Stimulated activated CD4-positive, alpha-beta T cell treated with anti-CD3 and anti-CD28 coated beads, Interleukin-15, amount 100 ng/mL, for 1 hour (primary cell): Measurements from ENCODE around the gene ELANE.

Source experiments
- DNase-seq, 2 donors: peaks; one replicate each; pipeline ENCODE4 v3.0.0-alpha.2; 2020; ENCODE audit warnings: low read depth in 1 of 2, low spot score in 1 of 2

ELANE gene

DNA sequence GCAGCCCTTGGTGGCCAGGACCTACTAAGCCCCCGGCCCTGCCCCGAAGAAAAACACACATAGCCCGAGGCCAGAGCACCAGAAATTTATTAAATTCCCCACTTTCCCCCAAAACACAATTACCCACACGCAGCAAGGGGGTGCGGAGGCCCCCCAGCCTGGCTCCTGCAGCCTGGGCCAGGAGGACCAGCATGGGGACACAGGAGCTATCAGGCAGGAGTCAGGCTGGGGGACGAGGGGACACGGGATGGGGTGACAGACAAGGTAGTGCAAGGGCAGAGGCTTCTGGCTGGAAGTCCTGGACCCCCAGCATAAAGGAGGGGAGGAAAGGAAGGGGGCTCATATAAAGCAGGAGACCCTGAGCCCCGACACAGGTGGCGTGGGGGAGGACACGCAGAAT lies 44.3 kb downstream of the ELANE start:
- no peak for DNase-seq

DNA sequence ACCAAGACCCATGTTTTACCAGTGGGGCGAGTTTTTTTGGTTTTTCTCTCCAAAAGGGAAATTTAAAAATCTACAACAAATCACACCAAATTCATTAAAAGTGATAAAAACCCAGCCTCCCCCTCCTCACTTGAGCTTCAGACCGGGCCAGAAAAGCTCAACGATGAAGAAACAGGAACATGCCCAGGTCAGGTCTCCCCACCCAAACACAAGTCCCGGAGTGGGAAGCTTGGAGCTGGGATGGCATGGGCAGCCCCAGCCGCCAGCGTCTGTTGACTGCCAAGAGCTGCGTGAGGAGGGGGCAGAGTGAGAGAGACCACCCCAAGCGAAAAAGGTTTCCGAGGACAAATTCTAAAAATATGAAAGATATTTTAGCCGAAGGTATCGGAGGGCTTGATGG lies 44.9 kb downstream of the ELANE start:
- DNase-seq, result no peak

DNA sequence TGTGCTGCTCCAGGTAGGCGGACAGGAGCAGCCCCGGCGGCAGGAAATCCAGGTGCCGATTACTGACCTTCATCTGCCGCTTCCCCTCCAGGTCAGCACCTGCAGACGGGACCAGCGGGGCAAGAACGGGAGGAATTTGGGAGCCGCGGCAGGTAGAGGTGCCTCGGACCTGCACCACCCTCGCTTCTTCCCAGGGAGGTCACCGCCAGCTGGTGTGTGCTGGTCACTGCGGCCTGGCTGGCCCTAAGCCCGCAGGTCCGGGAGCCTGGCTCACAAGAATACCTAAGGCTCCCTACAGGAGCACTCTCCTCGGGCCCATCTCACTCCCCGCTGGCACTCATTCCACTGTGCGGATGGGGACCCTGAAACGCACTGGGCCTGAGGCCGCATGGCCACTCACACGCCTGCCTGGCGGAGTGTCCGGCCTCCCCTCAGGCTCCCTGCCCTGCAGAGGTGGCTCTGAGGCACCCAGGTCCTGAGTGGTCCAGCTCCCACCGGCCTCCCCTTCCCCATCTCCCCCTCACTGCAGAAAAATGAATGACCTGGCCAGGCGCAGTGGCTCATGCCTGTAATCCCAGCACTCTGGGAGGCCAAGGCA lies 45.4 kb downstream of the ELANE start:
- DNase-seq, result no peak

DNA sequence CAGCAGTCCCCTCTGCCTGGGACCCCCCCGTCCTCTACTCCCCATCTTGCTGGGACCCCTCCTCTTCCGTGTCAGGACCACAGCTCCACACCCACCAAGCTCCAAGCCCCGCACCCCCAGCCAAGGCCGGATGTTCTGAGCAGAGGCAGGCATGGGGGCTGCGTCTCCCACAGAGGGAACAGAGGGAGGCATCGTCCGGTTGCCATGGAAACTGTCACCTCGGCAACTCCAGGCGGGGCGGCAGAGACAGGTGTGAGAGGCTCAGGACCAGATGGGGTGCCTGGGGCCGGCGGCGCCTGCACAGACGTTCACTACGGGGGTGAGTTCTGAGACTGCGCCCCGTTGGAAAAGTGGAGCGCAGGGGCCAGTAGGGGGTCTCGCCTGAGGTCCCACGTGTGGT lies 46.6 kb downstream of the ELANE start:
- no peak for DNase-seq

DNA sequence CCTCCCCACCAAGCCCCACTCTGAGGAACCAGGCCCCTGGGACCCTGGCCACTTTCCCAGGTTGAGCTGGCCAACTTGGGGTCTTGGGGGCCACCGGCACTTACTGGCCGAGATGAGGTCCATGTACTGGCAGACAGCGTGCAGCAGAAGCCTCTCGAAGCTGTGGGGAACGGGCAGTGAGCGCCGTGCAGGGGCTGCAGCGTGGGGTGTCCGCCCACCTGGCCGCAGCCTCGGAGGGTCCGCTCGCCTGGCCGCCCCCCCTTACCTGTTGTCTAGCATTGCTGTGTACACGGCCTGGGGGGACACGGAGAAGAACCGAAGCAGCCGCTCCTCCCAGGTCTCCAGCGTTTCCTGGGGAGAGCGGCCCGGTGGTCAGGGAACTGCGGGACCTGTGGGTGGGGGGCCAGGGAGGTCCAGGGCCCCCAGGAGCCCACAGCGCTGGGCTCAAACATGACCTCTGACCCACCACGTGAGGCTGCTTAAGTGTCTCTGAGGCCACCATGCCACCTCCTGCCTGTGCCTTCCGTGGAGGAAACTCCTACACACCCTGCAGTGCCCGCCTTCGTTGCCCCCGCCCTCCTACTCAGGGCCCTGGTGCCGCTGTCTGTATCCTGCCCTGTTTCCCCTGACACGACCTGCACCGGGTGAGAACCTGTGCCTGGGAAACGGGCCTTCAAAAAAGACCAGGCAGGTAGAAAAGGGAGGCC lies 47.4 kb downstream of the ELANE start:
- DNase-seq, result no peak

DNA sequence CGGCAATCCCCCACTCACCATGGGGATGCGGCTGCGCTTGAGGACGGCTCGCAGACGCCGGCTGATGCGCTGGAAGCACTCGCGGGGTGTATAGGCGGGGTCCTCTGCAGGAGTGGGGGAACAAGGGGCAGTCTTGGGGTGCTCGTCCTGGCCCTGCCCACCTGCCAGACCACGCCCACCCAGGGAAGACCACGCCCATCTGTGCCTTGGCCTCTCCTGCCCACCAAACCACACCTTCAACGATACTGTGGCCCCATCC lies 47.9 kb downstream of the ELANE start:
- DNase-seq, result no peak

DNA sequence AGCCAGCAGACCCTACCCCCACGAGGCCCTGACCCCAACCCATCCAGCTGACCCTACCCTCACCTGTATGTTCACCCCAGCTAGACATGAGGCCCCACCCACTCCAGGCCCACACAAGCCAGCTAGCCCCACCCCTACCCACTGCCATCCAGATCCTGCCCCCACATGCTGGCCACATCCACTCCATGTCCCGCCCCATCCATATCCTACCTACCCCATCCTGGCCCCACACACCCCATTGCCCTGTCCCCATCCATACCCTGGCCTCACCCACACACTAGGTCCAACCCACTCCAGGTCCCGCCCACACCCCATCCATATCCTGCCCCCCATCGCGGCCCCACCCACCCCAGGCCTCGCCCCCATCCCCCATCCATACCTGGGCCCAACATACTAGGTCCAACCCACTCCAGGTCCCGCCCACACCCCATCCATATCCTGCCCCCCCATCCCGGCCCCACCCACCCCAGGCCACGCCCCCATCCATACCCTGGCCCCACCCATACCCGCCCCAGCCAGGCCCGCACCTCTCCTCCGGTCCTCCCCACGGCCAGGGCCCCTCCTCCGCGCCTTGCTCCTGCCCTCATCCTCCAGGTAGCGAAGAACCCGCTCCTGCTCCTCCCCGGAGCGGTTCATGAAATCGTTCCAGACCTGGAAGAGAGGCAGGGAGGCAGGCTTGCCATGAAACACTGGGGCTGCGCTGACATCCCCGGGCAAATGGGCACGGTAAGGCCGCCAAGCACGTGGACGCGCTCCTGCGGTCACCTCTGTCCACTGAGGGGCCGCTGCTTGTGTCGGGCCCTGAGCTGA lies 48.4 kb downstream of the ELANE start:
- DNase-seq, result no peak

DNA sequence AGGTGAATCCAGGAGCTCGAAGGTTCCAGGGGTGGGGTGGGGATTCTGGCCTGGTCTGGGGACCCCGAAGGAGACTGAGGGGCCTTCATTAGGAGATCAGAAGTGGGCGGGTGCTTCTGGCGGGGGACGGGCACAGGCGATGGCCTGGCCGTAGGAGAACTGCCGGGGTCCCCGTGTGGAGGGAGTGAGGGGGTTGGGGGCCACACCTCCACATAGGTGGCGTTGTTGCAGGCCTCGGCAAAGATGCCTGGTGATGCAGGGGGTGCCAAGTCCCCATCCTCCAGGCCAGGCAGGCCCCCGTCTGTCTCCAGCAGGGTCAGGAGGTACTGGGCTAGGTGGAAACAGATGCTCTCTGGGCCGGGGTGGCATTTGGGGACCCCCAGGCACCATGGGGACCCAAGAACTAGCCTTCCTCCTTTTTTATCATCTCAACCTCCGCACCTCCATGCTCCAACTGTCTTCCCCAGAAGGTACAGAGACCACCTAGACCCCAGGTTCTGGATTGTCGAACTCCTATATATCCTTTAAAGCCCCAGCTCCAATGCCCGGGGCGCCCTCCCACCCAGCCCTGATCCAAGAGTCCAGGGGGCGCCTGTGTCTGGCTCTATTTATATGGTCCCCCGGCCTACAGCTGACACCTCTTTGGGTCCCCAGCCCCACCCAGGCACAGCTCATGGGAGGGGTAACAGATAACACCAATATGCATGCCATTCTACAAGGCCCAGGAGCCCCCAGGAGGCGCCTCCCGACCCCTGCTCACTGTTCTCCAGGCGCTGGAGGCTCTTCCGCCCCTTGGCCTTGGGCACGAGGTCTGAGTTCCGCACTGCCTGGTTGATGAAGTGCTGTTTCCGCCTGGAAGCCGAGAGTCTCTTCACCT lies 49.4 kb downstream of the ELANE start:
- DNase-seq, result no peak

DNA sequence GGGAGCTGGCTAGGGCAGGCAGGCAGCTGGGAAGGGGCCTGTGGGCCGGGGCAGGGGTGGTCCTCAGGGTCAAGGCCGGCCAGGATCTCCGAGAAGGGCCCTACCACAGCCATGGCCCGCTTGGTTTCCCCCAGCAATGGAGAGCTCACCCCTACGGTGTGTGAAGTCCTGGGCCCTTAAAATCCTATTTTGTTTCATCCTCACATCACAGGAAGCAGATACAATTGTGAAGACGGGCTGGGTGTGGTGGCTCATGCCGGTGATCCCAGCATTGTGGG lies 49.9 kb downstream of the ELANE start:
- DNase-seq, result no peak

DNA sequence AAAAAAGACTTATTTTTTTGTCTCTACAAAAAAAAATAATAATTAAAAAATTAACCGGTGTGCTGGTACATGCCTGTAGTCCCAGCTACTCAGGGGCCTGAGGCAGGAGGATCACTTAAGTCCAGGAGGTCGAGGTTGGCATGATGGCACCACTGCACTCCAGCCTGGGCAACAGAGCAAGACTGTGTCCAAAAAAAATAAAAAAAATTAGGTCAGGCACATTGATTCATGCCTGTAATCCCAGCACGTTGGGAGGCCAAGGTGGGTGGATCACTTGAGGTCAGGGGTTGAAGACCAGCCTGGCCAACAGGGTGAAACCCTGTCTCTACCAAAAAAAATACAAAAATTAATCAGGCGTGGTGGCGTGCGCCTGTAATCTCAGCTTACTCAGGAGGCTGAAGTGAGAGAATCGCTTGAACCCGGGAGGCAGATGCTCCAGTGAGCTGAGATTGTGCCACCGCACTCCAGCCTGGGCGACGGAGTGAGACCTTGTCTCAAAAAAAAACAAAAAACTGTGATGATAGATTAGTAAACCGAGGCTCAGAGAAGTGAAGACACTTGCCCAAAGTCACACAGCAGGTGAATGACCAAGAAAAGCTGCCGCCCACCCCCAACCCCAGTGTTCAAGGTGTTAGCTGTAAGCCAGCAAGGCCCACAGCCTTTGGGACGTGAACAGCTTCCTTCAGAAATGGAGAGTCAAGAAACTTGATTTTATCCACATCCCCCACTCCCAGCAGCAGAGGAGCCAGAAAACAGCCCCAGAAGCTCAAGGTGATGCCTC lies 50.5 kb downstream of the ELANE start:
- DNase-seq, result no peak

DNA sequence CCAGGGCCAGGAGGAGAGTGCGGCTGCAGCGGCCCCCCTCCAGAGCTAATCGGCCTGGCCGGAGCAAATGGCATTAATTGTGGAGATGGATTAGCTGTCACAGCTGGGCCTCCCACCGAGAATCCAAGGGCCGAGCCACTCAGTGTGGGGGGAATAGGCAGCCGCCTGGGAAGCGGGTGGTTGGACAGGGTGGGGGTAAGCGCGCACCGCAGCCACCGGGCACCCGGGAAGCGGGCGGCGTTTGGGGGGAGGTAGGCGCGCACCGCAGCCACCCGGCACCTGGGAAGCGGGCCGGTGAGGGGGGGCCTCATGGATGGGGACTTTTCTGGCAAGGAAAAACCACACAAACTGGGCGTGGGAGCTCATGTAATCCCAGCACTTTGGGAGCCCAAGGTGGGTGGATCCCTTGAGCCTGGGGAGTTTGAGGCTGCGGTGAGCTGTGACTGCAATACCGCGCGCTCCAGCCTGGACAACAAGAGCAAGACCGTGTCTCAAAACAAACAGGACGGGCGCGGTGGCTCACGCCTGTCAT lies 51.2 kb downstream of the ELANE start:
- DNase-seq, result no peak

DNA sequence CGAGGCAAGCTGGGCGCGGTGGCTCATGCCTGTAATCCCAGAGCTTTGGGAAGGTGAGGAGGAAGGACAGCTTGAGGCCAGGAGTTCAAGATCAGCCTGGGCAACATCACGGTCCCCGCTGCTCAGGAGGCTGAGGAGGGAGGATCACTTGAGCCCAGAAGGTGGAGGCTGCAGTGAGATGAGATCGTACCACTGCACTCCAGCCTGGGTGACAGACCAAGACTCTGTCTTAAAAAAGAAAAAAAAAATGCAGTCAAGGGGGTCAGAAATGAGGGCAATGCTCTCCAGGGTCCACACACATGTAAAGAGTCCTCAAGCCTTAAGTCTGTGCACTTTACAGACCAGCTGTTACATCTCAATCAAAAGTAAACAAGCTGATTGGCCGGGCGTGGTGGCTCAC lies 52.4 kb downstream of the ELANE start:
- DNase-seq, result no peak
